Measurements from ENCODE around the gene NUBP2. TPM values are rescaled to one million over a fixed set of nuclear protein-coding genes. Genes with fewer than 3 reads are reported as not detected.

NUBP2 gene
- total RNA-seq, 1 donor: 56.1 TPM

GRCh38 chr16:1830213-1830612, 47.5 kb downstream of the NUBP2 start:
- Histone ChIP-seq H3K79me2 (ENCODE audit: insufficient read depth, low read length) (peaks cover 39% of the 10 kb centered on the region), H3K27me3 (ENCODE audit: insufficient read depth, low read length) (no peaks in the 10 kb centered on the region), H3K9me3 (ENCODE audit: low read depth, low read length) (no peaks in the 10 kb centered on the region), H3K27ac (ENCODE audit: low read depth, low read length) (no peak overlapping the region), H2AFZ (ENCODE audit: low read length) (no peak overlapping the region), H4K20me1 (ENCODE audit: insufficient read depth, low read length) (peaks cover 7% of the 10 kb centered on the region), H3K4me1 (ENCODE audit: insufficient read depth, low read length) (peaks cover 25% of the 10 kb centered on the region), H3K4me3 (ENCODE audit: insufficient read depth, low read length) (no peak overlapping the region), H3K36me3 (ENCODE audit: insufficient read depth, low read length) (no peaks in the 10 kb centered on the region), H3K4me2 (ENCODE audit: insufficient read depth, low read length) (no peak overlapping the region)
- DNase-seq (ENCODE audit: insufficient read length, low spot score, missing footprints): no peak
- no peak for TF ChIP-seq CTCF (IDR thresholded peaks at IDR 0.05; ENCODE audit: extremely low read depth, low read depth, low read length)

- no peaks in the 10 kb centered on the region for H3K36me3 ChIP-seq (ENCODE audit: insufficient read depth, low read length)
Observed at GRCh38 chr16:1831186-1832075, 48.7 kb downstream of the NUBP2 start.

GRCh38 chr16:1832838-1833454, 50.2 kb downstream of the NUBP2 start:
- no peaks in the 10 kb centered on the region for H3K9me3 ChIP-seq (ENCODE audit: low read depth, low read length)
- H3K27ac ChIP-seq (ENCODE audit: low read depth, low read length): no peak overlapping the region
- H4K20me1 ChIP-seq (ENCODE audit: insufficient read depth, low read length): peaks cover 7% of the 10 kb centered on the region
- H3K36me3 ChIP-seq (ENCODE audit: insufficient read depth, low read length): no peaks in the 10 kb centered on the region
- no peak overlapping the region for H2AFZ ChIP-seq (ENCODE audit: low read length)
- H3K79me2 ChIP-seq (ENCODE audit: insufficient read depth, low read length): peaks cover 22% of the 10 kb centered on the region
- H3K4me1 ChIP-seq (ENCODE audit: insufficient read depth, low read length): peaks cover 14% of the 10 kb centered on the region
- TF ChIP-seq CTCF (IDR thresholded peaks at IDR 0.05; ENCODE audit: extremely low read depth, low read depth, low read length): no peak
- DNase-seq (ENCODE audit: insufficient read length, low spot score, missing footprints): no peak
- H3K4me3 ChIP-seq (ENCODE audit: insufficient read depth, low read length): no peak overlapping the region
- no peak overlapping the region for H3K4me2 ChIP-seq (ENCODE audit: insufficient read depth, low read length)
- no peaks in the 10 kb centered on the region for H3K27me3 ChIP-seq (ENCODE audit: insufficient read depth, low read length)

More at GRCh38 chr16:1831186-1832075, 48.7 kb downstream of the NUBP2 start:
- H3K27ac ChIP-seq (ENCODE audit: low read depth, low read length): no peak overlapping the region
- no peaks in the 10 kb centered on the region for H3K27me3 ChIP-seq (ENCODE audit: insufficient read depth, low read length)
- TF ChIP-seq CTCF (IDR thresholded peaks at IDR 0.05; ENCODE audit: extremely low read depth, low read depth, low read length): no peak
- H4K20me1 ChIP-seq (ENCODE audit: insufficient read depth, low read length): peaks cover 7% of the 10 kb centered on the region
- no peak overlapping the region for H2AFZ ChIP-seq (ENCODE audit: low read length)
- H3K79me2 ChIP-seq (ENCODE audit: insufficient read depth, low read length): peaks cover 31% of the 10 kb centered on the region
- no peak for DNase-seq (ENCODE audit: insufficient read length, low spot score, missing footprints)
- H3K4me3 ChIP-seq (ENCODE audit: insufficient read depth, low read length): no peak overlapping the region
- H3K4me1 ChIP-seq (ENCODE audit: insufficient read depth, low read length): peaks cover 19% of the 10 kb centered on the region
- H3K4me2 ChIP-seq (ENCODE audit: insufficient read depth, low read length): no peak overlapping the region
- H3K9me3 ChIP-seq (ENCODE audit: low read depth, low read length): no peaks in the 10 kb centered on the region

DNA sequence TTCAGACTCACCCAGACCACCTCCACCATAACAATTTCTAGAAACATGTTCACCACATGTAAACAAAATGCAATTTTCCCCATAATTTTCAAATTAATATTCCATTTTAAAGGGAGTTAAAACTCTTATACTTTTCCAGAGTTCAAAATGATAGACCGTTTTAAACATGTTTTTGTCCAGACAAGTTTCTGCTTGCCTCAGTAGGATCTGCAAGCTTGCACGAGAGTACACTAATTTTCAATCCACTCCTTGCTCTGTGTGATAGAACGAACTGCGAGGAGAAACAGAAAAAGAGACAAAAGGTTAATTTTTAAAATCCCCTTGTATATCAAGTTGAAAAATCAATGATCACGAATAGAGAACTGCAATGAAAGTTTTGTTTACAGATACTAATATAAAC, 51.3 kb downstream of the NUBP2 start:
- peaks cover 3% of the 10 kb centered on the region for H3K4me1 ChIP-seq (ENCODE audit: insufficient read depth, low read length)
- TF ChIP-seq CTCF (IDR thresholded peaks at IDR 0.05; ENCODE audit: extremely low read depth, low read depth, low read length): no peak
- no peak overlapping the region for H3K4me3 ChIP-seq (ENCODE audit: insufficient read depth, low read length)
- H3K9me3 ChIP-seq (ENCODE audit: low read depth, low read length): no peaks in the 10 kb centered on the region
- no peak overlapping the region for H2AFZ ChIP-seq (ENCODE audit: low read length)
- no peak overlapping the region for H3K4me2 ChIP-seq (ENCODE audit: insufficient read depth, low read length)
- H4K20me1 ChIP-seq (ENCODE audit: insufficient read depth, low read length): peaks cover 7% of the 10 kb centered on the region
- H3K27ac ChIP-seq (ENCODE audit: low read depth, low read length): no peak overlapping the region
- no peaks in the 10 kb centered on the region for H3K27me3 ChIP-seq (ENCODE audit: insufficient read depth, low read length)
- DNase-seq (ENCODE audit: insufficient read length, low spot score, missing footprints): no peak
- no peaks in the 10 kb centered on the region for H3K36me3 ChIP-seq (ENCODE audit: insufficient read depth, low read length)
- peaks cover 11% of the 10 kb centered on the region for H3K79me2 ChIP-seq (ENCODE audit: insufficient read depth, low read length)

Data from osteoblast (primary cell).